NCI-H69 (cell line): ENCODE data around the gene DISP3.

Experiments used
- DNase-seq: peaks from one replicate; lab custom pipeline; 2025; lab: John Stamatoyannopoulos, UW

Gene DISP3

GRCh38 chr1:11546456-11546855 is 67.5 kb downstream of the DISP3 start:
- DNase-seq = peak; percentile 7

GRCh38 chr1:11550664-11551283 is 71.8 kb downstream of the DISP3 start:
- no peak for DNase-seq

- DNase-seq = no peak
These were observed 79.3 kb downstream of the DISP3 start for GRCh38 chr1:11558276-11558675.

- DNase-seq = no peak
These were observed 80.1 kb downstream of the DISP3 start for GRCh38 chr1:11558871-11559590.

DNA sequence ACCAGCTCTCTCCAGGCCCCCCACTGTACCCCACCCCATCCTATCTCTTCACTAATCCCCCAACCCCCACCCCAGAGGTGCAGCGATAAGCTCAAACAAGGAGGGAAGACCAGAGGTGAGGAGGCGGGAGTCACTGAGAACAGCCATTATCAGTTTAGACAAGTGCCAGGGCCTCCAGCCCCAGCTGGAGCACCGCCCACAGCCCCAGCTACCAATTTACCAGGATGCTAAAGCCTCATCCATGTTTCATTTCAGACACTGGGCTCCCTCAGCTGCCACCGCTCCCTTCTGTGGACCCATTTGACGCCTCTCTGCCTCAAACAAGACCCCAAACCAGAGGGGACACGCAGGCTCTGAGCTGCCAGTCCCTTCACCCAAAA is 80.6 kb downstream of the DISP3 start:
- DNase-seq = peak; percentile 15

DNA sequence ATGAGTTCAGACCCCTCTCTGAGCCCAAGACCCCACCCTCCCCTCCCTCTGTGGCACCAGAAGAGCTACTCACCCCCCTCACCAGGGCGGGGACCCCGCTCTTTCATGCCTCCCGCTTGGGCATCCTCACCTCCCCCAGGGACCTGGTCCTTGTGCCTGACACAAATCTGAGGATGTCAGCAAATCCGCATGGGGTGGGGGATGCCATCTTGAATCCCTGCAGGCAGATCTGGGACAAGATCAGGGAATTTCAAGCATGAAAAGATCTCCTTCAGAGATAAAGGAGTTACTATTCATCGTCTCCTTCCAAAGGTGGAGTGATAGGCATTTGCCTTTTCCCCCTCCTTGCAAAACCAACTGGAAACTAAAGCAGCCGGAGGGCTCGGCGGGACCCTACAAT is 81.1 kb downstream of the DISP3 start:
- DNase-seq = no peak

GRCh38 chr1:11561740-11562139 is 82.8 kb downstream of the DISP3 start:
- DNase-seq = no peak

- peak; percentile 11 for DNase-seq
These were observed 83.7 kb downstream of the DISP3 start for GRCh38 chr1:11562664-11563063.

- peak; percentile 94 for DNase-seq
These were observed 84.7 kb downstream of the DISP3 start for GRCh38 chr1:11563560-11564069.

DNA sequence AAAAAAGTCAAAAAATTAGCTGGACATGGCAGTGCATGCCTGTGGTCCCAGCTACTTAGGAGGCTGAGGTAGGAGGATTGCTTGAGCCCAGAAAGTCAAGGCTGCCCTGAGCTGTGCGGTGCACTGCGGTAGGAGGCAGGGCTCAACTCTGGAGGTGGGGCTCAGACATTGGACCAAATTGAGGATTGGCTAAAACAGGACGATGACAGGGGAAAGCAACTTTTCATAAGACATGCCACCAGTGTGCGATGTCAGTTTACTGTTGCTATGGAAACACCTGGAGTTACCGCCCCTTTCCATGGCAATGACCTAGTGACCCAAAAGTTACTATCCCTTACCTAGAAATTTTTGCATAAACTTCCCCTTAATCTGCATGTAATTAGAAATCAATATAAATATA is 85.3 kb downstream of the DISP3 start:
- peak; percentile 20 for DNase-seq

DNA sequence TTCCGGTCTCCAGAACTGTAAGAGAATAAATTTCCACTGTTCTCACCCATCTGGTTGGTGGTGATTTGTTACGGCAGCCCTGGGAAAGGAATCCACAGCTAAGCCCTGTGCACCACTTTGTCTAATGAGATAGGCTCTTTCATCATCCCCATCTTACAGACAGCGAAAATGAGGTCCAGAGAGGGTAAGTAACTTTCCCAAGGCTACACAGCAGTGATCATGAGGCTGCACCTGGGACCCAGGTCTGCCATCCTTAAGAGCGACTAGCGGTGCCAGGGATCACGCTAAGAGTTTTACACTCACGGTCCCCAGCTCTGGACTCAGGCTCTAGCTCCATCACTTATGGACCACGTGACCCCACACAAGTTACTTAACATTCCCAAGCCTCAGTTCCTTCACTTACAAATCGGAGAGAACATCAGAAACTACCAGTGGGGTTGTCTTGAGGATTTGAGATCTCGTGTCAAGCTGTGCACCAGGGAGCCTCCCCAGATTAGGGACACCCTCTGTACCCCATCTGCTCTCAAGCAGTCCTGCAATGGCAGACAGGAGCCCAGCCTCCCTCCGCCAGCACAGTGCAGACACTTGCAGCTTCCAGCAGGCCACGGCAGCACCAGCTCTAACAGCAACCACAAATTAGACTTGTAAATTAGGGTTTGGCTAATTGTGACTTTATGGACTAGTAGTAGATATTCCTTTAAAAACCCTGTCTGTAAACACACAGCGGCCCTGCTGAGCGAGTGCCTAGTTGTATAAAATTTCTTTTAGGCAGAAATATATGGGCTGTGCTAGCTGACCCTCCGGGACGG is 87.3 kb downstream of the DISP3 start:
- DNase-seq = no peak

DNA sequence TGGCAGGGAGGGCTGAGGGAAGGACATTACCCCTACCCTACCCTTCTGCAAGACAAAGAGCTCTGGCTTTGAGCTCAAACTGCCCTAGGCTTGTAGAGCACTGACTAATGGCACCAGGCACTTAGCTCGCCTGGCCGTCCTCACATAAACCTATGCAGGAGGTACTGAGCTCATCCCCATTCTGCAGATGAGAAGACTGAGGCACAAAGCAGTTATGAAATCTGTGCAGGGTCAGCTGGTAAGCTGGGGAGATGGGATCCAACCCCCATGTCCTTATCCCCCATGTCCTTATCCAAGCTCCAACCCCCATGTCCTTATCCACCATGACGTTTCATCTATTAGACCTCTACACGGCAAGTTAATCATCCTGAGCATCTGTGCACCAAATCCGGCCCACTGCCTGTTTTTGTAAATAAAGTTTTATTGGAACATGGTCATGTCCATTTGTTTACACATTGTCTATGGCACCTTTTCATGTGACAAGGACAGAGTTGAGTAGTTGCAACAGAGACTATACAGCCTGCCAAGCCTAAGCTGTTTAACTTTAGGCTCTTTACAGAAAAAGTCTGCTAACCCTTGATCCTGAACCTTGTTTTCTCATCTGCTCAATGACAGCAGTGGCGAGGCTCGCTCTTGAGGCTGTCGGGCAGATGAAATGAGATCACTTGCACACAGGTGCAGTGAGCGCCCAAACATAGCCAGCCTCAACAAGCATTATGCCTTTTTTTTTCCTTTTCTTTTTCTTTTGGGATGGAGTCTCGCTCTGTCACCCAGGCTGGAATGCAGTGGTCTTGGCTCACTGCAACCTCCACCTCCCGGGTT is 88.5 kb downstream of the DISP3 start:
- DNase-seq = no peak

DNA sequence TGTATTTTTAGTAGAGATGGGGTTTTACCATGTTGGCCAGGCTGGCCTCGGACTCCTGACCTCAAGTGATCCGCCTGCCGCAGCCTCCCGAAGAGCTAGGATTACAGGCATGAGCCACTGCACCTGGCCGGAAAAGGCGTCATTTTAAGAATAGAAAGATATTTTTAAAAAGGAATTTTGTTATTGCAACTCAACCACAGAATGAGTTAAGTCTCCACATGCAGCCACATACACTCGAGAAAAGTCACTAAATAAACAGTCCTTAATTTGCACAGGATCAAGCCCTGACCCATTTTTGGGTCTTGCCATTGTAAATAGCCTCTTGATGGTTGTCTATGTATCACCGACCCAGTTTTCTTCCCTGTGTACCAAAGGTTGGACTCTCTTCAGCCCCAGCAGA is 89.7 kb downstream of the DISP3 start:
- DNase-seq = no peak

GRCh38 chr1:11569551-11569950 is 90.6 kb downstream of the DISP3 start:
- peak; percentile 71 for DNase-seq

DNA sequence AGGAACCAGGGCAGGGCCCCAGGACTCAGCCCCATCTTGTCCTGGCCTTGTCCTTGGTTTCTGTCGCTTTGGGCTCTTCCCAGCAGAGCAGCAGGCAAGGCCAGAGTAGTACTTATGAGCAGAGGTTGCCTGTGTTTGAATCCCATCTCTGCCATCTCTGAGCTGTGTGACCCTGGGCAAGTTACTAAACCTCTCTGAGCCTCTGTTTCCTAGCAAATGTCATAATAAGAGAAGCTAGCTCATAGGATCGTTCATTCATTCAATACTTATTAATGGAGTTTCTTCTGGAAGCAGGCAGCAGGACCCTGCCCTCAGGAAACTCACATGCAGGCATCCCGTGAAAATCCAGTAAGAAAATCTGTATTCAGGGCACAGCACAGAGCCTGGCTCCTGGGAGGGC is 91.0 kb downstream of the DISP3 start:
- no peak for DNase-seq

DNA sequence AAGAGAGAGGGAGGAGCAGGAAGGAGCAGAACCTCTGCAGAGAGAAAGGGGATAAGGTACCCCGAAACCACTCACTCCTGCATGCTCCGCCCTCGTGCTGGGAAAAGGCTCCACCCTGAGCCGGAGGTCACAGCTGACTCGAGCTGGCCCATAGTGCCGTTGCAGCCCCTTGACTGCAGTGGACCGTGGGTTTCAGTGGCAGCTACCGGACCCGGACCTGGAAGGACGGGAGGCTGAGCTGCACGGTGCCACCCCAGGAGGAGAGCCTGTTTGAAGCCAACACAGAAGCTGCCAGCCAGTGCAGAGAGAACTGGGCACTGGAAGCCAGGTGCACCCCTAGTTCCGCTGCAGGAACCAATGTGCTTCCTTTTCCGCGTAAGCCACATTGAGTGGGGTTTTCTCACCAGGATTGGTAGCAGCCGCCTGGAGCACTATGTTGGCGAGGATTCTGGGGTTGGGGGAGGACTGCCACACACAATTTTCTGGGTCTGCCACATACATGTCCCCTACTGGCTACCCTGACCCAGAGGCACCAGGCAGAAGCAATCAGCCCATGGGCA is 91.9 kb downstream of the DISP3 start:
- no peak for DNase-seq

GRCh38 chr1:11571906-11572616 is 93.1 kb downstream of the DISP3 start:
- peak; percentile 60 for DNase-seq

- peak; percentile 35 for DNase-seq
These were observed 94.2 kb downstream of the DISP3 start for GRCh38 chr1:11573116-11573692.

- no peak for DNase-seq
These were observed 96.6 kb downstream of the DISP3 start for GRCh38 chr1:11575553-11575952.

- no peak for DNase-seq
These were observed 97.3 kb downstream of the DISP3 start for GRCh38 chr1:11576109-11576875.
